HG03135 (cell line): ENCODE measurements around the gene PPP1R9B.

ENCODE experiments used
- ATAC-seq: cut with Tn5 transposase; IDR thresholded peaks from one replicate; pipeline ENCODE4 v1.9.1; 2021; ENCODE audit warnings: mild to moderate bottlenecking, moderate library complexity; ENCODE audit not compliant: unreplicated experiment

The PPP1R9B gene

DNA sequence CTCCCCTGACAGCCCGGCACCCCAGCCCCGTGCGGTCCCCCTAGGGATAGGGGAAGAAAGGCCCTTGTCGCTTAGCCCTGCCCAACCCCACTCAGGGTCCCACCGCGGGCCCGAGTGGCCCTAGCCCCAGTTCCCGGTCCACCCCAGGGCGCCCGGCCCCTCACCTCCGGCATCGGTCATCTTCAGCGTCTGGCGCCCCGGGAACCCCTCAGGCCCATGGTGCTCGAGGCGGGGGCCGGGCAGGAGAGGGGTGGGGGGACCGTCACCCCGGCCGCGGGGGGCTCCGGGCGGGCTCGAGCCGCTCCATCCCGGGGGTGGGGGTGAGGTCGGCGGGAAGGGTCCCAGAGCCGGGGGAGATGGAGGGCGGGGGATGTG lies 21.1 kb downstream of the PPP1R9B start:
- ATAC-seq: no peak

DNA sequence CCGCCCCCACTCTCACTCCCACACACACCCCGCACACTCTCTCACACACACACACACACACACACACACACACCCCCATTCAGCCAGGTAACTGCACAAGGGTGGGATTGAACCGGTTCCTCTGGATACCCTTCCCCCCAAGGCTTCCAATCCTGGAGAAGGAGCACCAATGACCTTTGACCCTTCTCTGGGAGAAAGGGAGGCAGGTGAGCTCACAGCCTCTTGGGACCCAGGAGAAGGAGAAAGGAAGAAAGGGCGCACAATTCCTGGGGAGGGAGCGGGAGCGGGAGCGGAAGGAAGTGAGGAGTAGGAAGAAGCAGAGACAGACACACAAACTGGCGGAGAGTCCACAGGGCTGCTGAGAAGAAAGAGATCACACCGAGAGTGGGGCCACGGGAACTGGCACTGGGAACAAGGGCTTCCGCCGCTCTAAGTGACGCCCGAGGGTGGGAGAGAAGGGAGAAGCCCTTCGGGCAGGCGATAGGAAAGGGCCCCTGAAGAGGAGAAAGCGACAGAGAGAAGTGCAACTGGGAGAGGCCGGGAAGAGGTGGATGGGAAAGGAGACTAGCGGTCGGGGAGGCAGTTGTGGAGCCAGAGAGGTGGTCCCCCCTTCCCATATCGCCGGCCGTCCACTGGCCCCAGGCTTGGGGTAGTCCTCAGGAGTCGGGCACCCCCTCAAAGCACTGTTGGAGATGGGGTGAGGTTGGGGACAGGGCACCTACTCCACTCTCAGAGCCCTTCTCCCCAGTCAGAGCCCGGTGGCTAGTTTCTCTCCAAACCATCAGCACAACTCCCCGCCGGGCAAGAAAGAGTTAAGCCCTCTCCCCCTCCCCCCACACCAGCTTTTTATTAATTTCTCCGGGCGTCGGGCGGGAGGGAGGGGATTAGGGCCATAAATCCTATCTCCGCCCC lies 21.8 kb downstream of the PPP1R9B start:
- no peak for ATAC-seq

DNA sequence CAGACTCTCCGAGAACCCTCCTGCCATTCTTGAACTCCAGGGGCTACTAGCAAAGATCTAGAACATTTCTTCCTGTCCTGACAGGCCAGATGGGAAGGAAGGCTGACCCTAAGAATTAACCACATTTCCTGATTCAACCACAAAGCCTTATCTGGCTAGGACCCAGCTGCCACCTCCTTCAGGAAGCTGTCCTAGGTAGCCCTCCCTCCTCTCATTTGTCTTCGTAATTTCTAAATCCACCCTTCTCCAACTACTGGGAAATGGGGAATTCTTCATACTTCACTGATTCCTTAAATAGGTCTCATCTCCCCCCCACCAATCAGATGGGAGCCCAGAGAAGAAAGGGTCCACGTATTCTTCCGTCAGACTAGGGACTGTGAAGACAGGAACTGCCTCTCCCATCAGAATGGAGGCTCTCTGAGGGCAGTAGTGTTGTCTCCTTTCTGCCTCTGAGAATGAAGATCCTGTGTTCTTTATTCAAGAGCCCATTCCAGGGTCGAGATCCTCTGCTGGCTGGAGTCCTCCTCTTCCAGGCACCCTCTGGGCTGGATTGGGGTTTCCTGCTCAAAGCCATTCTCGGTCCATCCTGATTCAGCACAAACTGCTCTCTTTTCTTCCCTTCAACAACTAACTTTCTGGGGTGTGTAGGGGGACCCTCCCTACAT lies 22.6 kb downstream of the PPP1R9B start:
- ATAC-seq: no peak

GRCh38 chr17:50125420-50125997 lies 25.0 kb downstream of the PPP1R9B start:
- ATAC-seq: no peak

- ATAC-seq: no peak
These were observed 26.7 kb downstream of the PPP1R9B start for GRCh38 chr17:50123649-50124349.

DNA sequence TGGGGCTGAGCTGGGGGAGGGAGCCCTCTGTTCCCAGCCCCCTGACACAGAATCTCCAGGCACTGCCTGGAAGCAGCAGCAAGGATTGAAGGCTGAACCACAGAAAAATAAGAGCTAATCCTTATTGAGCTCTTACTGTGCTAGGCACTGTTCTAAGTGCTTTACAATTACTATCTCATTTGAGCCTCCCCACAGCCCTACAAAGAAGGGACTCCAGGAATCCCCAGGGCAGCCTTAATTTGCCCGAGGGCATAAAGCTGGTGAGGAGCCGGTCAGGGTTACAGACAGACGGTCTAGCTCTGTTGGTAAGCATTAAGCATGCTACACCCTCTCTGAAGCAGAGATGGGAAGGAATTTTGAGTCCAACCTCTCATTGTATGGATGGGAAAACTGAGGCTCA lies 27.5 kb downstream of the PPP1R9B start:
- no peak for ATAC-seq

DNA sequence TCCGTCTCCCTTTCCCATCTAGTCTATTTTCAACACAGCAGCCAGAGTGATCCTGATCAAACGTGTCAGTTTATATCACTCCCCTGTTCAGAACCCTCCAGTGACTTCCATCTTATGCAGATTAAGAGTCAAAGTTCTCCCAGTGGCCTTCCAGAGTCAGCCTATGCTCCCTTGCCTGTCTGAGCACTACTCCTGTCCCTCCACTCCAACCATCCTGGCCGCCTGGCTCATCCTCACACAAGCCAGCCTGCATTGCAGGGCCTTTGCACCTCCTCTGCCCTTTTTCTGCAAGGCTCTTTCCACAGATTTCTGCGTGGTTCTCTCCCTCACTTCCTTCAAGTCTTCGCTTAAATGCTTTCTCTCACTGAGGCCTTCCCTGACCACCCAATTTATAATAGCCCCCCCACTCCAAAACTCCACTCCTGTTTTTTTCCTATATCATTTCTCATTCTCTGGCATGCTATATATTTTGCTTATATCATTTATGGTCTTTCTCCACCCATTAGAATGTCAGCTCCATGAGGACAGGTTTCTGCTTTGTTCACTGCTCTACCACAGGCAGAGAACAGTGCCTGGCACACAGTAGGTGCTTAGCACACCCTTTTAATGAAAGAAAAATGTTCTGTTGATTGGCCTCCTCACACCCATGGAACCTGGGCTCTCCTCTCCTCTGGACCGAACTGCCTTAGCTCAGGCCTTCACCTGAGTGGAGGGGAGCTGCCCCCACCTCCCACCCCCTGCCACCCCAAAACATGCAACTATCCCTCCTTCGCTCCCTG lies 29.8 kb downstream of the PPP1R9B start:
- ATAC-seq: no peak

DNA sequence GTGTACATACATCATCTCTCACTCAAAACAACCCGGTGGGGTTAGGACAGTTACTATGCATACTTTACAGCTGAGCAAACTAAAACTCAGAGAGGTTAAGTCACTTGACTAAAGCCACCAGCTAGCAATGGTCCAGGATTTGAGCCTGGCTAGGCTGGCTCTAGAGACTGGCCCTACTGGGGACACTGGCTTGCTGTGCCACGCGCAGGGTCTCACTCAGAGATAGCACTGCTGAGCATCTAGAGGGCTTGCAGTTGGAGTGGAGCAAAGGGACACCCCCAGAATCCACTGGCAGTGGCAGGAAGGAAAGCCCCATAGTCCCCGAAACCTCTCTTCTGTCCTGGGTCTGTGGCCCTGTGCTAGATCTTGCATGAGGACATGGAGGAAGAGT lies 31.7 kb downstream of the PPP1R9B start:
- no peak for ATAC-seq

DNA sequence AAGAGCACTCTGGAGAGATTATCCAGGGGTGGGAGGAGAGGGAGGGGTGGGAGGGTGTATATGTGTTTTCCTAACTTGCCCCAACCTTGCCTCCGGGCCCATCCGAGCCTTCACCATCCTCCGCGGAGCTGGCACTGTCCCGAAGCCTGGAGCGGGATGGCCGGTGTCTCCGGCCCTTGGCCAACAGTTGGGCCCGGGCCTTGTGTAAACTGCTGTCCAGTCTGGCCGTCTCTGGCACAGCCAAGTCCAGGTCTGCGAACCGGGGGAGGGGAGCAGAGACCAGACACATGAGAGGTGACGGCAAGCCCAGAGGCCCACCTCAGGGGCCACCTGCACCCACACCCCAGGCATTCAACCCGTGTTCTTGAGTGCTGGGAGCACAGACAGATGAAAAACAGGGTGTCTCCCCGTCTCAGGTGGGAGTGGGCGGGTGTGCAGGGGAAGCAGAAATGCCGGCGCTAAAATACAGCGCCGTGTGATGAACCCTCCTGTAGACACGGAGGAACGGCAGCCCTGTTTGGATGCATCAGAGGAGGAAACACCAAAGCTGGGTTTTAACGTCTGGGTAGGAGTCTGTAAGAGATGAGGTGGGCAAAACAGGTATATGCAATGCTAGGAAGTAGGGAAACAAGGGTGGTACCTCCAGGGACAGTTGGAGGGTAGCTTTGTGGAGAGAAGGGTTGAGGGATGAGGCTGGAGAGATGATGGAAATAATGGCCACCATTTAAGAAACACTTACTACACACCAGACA lies 32.2 kb downstream of the PPP1R9B start:
- no peak for ATAC-seq

DNA sequence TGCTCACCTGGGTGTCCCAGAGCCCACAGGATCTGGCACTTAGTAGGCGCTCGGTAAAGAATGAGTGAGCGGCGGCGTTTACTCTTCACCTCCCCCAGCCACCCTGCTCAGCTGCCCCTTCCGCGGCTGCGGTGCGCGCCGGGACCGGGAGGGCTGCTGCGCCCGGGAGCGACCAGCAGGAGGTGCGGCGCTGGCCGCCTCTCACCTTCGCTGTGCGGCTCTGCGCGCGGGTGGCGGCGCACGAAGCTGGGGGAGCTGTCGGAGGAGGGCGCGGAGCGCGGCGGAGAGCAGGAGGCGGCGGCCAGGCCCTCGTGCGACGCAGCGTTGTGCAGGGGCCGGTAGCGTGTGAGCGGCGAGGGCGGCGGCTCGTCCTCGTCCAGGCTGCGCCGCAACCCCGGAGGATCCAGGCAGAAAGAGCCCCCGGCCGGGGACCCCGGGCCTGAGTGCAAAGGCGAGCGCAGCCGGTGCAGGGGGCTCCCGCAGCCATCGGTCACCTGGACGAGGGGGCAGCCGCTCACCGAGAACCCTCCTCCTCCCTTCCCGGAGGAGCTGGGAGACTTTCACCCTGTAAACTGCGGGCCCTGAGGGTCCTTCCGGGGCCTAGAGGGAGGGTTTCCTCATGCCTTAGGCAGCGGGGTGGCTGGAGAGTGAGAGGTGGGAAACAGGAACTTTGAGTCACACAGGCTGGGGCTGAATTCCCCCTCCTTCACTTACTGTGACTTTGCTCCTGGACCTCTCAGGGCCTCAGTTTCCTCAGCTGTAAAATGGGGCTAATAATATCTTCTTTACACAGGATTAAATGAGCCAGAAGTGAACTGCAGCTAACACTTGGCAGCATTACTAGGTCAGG lies 33.0 kb downstream of the PPP1R9B start:
- ATAC-seq: no peak

DNA sequence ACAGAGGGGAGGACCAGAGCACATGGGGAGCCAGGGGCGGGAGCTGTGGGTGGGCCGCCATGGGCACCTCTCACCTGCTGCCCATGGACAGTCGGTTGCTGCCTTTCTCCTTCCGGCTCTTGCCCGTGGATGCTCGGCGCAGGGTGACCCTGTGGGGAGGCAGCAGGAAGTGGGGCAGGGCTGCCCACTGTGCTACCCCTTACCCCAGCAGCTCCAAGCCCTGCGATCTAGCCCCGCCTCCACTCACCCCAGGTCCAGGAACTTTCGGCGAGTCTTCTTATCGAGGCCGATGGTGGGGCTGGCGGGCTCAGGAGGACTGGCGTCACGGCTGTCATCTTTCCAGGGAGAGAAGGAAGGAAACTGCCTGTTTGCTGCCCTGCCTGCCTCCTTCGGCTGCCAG lies 34.7 kb downstream of the PPP1R9B start:
- no peak for ATAC-seq

GRCh38 chr17:50114849-50115357 lies 35.6 kb downstream of the PPP1R9B start:
- no peak for ATAC-seq

GRCh38 chr17:50114401-50114800 lies 36.1 kb downstream of the PPP1R9B start:
- no peak for ATAC-seq

DNA sequence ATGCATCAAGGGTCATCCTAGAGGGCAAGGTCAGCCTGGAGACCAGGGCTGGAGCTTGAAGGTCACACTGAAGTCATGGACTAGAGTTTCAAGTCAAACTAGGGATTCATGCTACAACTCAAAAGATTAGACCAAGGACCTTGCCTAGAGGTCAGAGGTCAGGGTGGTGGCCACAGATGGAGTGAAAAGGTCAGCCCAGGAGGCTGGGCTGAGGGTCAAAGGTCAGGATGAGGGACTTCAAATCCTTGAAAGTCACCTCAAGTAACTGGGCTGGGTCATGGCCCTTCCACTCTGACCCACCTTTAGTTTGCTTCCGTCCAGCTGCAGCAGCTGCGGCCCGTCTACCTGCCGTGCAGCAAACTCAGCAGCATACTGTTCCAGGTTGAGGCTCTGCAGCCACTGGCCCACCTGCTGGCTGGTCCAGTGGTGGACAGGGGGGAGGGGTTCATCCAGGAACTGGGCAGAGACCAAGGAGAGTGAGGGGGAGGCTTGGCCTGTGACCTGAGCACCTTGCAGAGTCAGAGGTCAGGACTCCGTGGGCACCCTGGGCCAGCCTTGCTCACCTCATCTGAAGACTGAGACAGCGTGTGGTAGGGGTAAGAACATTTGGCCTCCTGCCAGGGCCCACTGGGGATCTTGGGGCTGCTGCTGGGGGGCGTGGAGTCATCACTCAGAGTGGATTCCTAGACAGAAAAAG lies 36.7 kb downstream of the PPP1R9B start:
- ATAC-seq: no peak

DNA sequence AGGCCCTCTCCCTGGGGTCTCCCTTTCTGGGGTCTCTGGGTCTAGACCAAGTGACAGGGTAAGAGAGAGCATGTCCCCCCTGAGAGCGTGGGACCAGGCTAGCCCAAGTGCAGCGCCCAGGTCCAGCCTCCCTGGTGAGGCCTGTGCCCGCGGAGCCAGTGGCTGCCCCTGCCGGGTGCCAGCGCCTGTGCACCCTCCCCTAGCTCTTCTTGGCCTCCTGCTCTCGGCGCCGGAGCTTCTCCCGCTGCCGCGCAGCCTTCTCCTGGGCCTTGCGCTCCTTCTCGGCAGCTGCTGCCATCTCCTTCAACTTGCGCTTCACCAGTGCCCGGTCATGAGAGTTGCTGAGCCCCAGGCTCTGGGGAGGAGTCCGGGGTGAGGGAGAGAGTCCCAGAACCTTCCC lies 37.8 kb downstream of the PPP1R9B start:
- ATAC-seq: no peak

DNA sequence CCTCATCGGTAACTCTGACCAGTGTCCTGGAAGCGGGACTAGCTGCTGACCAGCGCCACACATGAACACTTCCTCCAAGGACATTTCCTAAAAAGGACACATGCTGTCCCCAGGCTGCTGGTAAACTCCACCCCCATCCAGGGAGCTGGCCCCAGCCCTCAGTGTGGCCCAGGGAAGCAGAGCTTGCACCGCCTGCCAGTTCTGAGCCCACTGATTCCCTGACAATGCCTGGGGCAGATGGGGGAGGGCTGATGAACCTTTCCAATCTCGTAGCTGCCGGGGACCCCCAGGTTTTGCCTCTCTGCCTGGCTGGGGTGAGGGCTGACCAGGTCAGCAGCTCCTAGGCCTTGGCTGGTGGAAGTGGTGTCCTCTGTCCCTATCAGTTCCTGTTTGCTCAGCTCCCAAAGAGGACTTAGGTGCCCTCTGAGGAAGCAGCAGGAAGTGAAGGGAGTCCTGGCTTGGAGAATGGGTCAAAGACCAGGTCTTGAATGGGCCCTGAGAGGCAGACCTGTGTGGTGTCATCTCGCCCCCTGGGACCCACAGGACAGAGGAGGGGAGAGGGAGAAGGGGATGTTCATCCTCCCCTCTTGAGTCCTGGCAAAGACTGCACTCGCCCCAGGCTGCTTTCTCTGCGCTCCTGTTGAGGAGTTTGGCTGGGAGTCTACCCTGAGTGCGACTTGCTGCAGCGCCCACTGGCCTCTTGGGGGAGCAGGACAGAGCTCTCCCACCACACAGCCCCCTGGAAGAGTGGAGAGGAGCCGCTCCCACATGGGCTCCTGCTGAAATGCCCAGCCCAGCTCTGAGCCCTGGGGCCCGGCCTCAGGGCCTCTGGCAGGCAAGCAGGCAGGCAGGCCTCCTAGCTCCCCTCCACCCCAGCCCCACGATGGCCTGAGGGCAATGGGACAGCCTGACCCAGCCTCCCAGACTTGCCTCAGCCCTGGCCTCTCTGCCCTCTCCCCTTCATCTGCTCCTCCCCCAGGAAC lies 38.5 kb downstream of the PPP1R9B start:
- no peak for ATAC-seq
